ENCODE results near the gene C1QTNF9B.

DNA sequence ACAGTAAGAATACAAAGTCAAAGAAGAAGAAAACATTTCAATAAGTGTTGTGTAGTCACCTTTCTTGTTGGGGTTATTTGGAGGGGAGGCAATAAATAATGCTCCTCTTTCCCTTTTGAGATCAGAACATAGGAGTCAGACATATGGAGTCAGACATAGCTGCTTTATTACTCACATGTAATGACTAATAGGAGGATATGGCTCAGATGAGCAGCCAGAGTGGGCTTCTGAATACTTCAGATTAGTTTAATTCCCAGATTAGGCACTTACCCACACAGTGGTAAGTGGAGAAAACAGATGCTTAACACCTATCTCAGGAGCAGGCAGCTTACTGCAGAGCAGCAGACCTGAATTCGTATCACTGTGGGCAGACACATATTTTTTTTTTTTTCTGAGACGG, 31.7 kb upstream of the C1QTNF9B start:
- TF ChIP-seq, protein P1, sequence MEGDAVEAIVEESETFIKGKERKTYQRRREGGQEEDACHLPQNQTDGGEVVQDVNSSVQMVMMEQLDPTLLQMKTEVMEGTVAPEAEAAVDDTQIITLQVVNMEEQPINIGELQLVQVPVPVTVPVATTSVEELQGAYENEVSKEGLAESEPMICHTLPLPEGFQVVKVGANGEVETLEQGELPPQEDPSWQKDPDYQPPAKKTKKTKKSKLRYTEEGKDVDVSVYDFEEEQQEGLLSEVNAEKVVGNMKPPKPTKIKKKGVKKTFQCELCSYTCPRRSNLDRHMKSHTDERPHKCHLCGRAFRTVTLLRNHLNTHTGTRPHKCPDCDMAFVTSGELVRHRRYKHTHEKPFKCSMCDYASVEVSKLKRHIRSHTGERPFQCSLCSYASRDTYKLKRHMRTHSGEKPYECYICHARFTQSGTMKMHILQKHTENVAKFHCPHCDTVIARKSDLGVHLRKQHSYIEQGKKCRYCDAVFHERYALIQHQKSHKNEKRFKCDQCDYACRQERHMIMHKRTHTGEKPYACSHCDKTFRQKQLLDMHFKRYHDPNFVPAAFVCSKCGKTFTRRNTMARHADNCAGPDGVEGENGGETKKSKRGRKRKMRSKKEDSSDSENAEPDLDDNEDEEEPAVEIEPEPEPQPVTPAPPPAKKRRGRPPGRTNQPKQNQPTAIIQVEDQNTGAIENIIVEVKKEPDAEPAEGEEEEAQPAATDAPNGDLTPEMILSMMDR (conservative IDR thresholded peaks at IDR 0.05; ENCODE audit: low read length) = no peak
- no peak for TF ChIP-seq EZH2phosphoT487 (IDR thresholded peaks at IDR 0.05; ENCODE audit: borderline replicate concordance, low read depth, low read length)

Data from OCI-LY7 (cell line).